Renal pelvis (tissue), 12 donors: ENCODE data around the gene MOK. TPM values are rescaled to one million over a fixed set of nuclear protein-coding genes. Genes with fewer than 3 reads are reported as not detected.
"Not testable (repeated sequence)": the region's sequence is repeated elsewhere in the genome, so short reads cannot be mapped to it uniquely, and the experiment has no call there.

Experiments
- DNase-seq: peaks from one replicate; pipeline ENCODE4 v3.0.0-alpha.2; 2013
- long read RNA-seq, 16 experiments: transcript quantifications; one replicate each; lab custom pipeline, GENCODE V29; 2026
- polyA plus RNA-seq, 3 donors: library from polyadenylated mRNA; unstranded; fragments of 120-200 nt; gene quantifications; one replicate each; pipeline ENCODE4 v1.2.1, GENCODE V29; 2013; ENCODE audit not compliant: insufficient read length in 3 of 3

The MOK gene
- 10 to 100 TPM; 27.8 to 42.0 (median 36.1) TPM for polyA plus RNA-seq
- long read RNA-seq, donor 1, partial matches to known transcripts = 0 of 2 reads
- long read RNA-seq, donor 1, other reads (novel, unspliced or antisense) = 0 of 2 reads
- long read RNA-seq, donor 2 = 0 reads
- long read RNA-seq, donor 3, partial matches to known transcripts = 0 of 5 reads
- long read RNA-seq, donor 3, other reads (novel, unspliced or antisense) = 0 of 5 reads
- long read RNA-seq, donor 4, partial matches to known transcripts = 0 of 3 reads
- long read RNA-seq, donor 4, other reads (novel, unspliced or antisense) = 0 of 3 reads
- long read RNA-seq, donor 5 = 0 reads
- long read RNA-seq, donor 6, partial matches to known transcripts = 5 of 6 reads
- long read RNA-seq, donor 6, other reads (novel, unspliced or antisense) = 0 of 6 reads
- long read RNA-seq, donor 7, partial matches to known transcripts = 0 of 2 reads
- long read RNA-seq, donor 7, other reads (novel, unspliced or antisense) = 0 of 2 reads
- long read RNA-seq, donor 8 = 0 reads
- long read RNA-seq, donor 9 = 0 reads
- long read RNA-seq, donor 10 = 0 reads
- long read RNA-seq, donor 11, partial matches to known transcripts = 0 of 1 reads
- long read RNA-seq, donor 11, other reads (novel, unspliced or antisense) = 0 of 1 reads
- long read RNA-seq, donor 12, partial matches to known transcripts = 0 of 2 reads
- long read RNA-seq, donor 12, other reads (novel, unspliced or antisense) = 0 of 2 reads
- long read RNA-seq, donor 13, partial matches to known transcripts = 0 of 4 reads
- long read RNA-seq, donor 13, other reads (novel, unspliced or antisense) = 0 of 4 reads
- long read RNA-seq, donor 14 = 0 reads
- long read RNA-seq, donor 15 = 0 reads
- long read RNA-seq, donor 16, partial matches to known transcripts = 0 of 2 reads
- long read RNA-seq, donor 16, other reads (novel, unspliced or antisense) = 0 of 2 reads

GRCh38 chr14:102304611-102305506 is at the start of gene MOK:
TSS of gene MOK (minus strand) at chr14:102305164. CDS start at chr14:102304968, 196 bp downstream.
- peak; percentile 97 for DNase-seq

DNA sequence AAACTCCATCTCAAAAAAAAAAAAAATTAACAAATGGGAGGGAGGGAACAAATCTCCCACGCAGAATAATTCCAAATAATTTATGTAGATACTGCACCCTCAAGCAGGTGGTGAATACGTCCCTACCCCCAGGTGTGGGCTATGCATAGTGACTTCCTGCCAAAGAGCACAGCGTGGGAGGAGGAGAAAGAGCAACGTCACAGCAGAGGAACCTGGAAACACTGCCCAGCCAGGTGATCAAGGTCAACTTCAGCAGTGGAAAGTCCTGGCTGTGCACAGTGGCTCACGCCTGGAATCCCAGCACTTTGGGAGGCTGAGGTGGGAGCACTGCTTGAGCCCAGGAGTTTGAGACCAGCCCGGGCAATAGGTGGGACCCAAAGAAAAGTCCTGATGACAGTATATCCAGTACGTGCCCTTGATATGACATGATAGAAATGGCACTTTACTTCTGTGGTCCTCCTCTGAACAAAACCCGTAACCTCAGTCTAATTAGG is 48.2 kb upstream of the MOK start:
- DNase-seq = no peak

- DNase-seq = no peak
These were observed 47.2 kb upstream of the MOK start for GRCh38 chr14:102352213-102352612.

- DNase-seq = peak; percentile 9
These were observed 46.6 kb upstream of the MOK start for GRCh38 chr14:102351593-102351992.

- no peak for DNase-seq
These were observed 46.1 kb upstream of the MOK start for GRCh38 chr14:102351023-102351422.

GRCh38 chr14:102348376-102348775 is 43.4 kb upstream of the MOK start:
- DNase-seq = no peak

DNA sequence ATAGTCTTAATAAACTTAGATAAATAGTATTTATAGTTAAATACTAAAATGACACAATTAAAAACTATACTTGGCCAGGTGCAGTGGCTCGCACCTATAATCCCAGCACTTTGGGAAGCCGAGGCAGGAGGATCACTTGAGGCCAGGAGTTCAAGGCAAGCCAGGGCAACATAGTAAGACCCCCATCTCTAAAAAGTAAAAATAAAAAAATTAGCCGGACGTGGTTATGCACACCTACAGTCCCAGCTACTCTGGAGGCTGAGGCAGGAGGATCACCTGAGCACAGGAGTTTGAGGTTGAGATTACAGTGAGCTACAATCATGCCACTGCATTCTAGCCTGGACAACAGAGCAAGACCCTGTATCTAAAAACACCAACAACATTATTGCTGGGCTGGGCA is 41.7 kb upstream of the MOK start:
- DNase-seq = no peak

GRCh38 chr14:102345232-102345631 is 40.3 kb upstream of the MOK start:
- DNase-seq = no peak

- DNase-seq = no peak
These were observed 39.5 kb upstream of the MOK start for GRCh38 chr14:102344485-102344884.

GRCh38 chr14:102344084-102344483 is 39.1 kb upstream of the MOK start:
- DNase-seq = no peak

GRCh38 chr14:102342238-102342637 is 37.3 kb upstream of the MOK start:
- DNase-seq = no peak

- DNase-seq = no peak
These were observed 36.6 kb upstream of the MOK start for GRCh38 chr14:102341566-102341965.

DNA sequence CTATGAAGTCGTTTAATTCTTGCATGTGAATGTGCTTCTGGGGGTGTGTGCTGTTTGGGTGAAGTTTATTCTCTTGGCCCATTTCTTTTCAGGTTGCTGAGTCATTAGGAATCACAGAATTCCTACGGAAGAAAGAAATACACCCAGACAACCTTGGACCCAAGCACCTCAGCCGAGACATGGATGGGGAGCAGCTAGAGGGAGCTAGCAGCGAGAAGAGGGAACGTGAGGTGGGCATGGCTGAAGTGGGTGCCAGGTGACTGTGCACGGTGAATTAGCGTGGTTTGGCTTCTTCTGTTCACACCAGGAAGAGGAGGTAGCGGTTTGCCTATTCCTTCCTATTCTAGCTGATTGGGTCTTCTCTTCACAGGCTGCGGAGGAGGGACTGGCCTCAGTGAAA is 33.8 kb upstream of the MOK start:
- no peak for DNase-seq

DNA sequence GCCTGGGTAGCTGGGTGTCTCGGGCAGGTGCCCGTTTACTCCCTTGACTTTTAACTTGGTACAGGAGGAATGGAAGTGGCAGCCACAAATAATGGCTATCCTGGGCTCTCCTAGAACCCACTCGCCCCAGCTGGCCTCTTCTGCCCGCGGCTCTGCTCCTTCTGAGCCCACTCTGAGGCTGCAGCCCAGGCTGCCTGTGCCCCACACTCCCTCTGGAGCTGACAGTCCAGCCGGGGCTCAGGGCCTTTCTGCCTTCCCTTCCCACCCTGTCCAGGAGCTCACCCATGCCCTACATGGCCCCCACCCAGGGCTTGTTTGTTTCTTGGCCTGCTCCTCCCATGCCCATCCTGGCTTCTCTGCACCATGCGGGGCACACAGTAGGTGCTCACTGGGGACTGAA is 30.2 kb upstream of the MOK start:
- DNase-seq = no peak

- no peak for DNase-seq
These were observed 29.1 kb upstream of the MOK start for GRCh38 chr14:102333795-102334705.

GRCh38 chr14:102333390-102333789 is 28.4 kb upstream of the MOK start:
- no peak for DNase-seq

DNA sequence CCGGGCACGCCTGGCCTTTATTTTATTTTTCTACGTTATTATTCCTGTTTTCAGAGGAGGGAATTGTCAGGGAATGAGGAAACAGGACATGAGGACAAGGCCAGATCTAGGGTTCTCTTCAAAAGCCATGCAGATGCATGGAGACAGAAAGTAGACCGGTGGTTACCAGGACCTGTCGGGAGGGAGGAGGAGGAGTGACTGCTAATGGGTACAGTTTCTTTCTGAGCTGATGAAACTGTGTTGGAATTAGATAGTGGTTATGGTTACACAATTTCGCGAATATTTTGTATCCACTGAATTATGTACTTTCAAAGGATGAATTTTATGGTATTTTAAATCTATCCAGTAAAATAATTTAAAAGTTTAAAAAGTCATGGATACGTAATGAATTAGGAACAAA is 25.8 kb upstream of the MOK start:
- DNase-seq = no peak

- DNase-seq = not testable (repeated sequence)
These were observed 24.4 kb upstream of the MOK start for GRCh38 chr14:102329381-102329780.

DNA sequence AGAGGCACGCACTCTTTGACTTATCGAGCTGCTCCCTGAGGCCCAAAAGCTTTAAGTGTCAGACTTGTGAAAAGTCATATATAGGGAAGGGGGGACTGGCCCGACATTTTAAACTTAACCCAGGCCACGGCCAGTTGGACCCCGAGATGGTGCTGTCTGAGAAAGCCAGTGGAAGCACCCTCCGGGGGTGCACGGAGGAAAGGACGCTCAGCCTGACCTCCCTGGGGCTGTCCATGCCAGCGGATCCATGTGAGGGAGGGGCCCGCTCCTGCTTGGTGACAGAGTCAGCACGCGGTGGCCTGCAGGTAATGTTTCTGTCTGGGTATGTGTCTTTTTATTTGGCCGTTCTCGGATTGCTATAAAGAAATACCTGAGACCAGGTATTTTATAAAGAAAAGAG is 21.6 kb upstream of the MOK start:
- no peak for DNase-seq

DNA sequence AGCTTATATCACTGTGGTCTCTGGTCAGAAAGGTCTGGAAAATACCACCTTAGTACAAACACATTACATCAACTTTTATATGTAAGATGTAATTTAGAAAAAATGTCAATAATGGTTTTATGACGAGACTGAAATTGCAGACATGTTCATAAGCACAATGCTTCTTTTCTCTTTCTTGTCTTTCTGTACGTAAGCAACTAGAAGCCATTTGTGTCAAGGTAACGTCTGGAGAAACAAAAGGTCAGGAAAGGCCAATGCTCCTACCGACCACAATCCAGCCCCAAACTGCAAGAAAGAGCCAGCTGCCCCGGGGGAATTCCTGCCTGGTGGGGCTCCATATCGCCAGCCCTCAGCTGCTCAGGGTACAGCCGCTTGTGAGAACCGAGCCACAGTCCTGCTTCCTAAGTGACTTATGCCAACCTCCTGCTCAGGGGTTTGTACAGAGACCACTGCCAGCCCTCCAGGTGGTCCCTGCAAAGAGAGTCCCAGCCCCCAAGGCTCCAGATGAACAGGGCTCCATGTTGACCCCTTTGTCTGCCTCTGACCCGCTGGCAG is 20.9 kb upstream of the MOK start:
- no peak for DNase-seq
